ENCODE data around the gene HHAT. TPM values are rescaled to one million over a fixed set of nuclear protein-coding genes. Genes with fewer than 3 reads are reported as not detected.
A peak's percentile ranks its signal among the peaks of the same experiment; 100 is the strongest.

HHAT gene
- polyA plus RNA-seq, 2 of the 4 experiments (the other 2 are of a cell fraction) = 3.8 to 4.5 TPM

- 0 out of 3 replicates have a peak, but pooled peaks cover 4% of the 10 kb centered on the region for H3K4me1 ChIP-seq
- 79% methylated on average over 2 of the region's 2 CpGs for WGBS (ENCODE audit: missing lambda C conversion rate)
- H3K27ac ChIP-seq = no peak overlapping the region
- DNase-seq (ENCODE audit: low read depth in 1 of 2, low spot score in 1 of 2) (no peak), FAIRE-seq (no peak), ATAC-seq (no peak)
- POLR2A ChIA-PET = no interaction called here
- TF ChIP-seq PHF8 (IDR thresholded peaks at IDR 0.05; ENCODE audit: borderline replicate concordance, low read depth) (no peak), EHF (CRISPR knock-in tag; IDR thresholded peaks at IDR 0.05) (no peak), ZC3H11A (IDR thresholded peaks at IDR 0.05) (no peak)
- H3K4me3 ChIP-seq = no peak overlapping the region
- no peak overlapping the region for H3K4me2 ChIP-seq
- CTCF ChIA-PET = interaction anchor here (0.5 to 1.4 kb wide), 8 partner anchors 9 to 981 kb away, joined by 3 to 5 read pairs (median 4); partner anchors contain the start of gene KCNH1
- H3K9me3 ChIP-seq = no peaks in the 10 kb centered on the region
These were observed 12.1 kb downstream of the HHAT start for GRCh38 chr1:210340841-210341240.

GRCh38 chr1:210342986-210343780 is 14.5 kb downstream of the HHAT start:
- Histone ChIP-seq H3K4me3 (no peak overlapping the region), H3K4me2 (peak overlapping the region; percentile 28), H3K9me3 (no peaks in the 10 kb centered on the region), H3K27ac (no peak overlapping the region), H3K4me1 (0 out of 3 replicates have a peak, but pooled peaks cover 8% of the 10 kb centered on the region)
- FAIRE-seq (no peak), DNase-seq (ENCODE audit: low read depth in 1 of 2, low spot score in 1 of 2) (no peak), ATAC-seq (no peak)
- TF ChIP-seq JUNB (IDR thresholded peaks at IDR 0.05) (no peak), FOXS1 (CRISPR knock-in tag; IDR thresholded peaks at IDR 0.05) (no peak), TFCP2L1 (CRISPR knock-in tag; IDR thresholded peaks at IDR 0.05) (no peak), RAD21 (conservative IDR thresholded peaks at IDR 0.05 in 1 of 2, IDR thresholded peaks at IDR 0.05 in 1 of 2) (no peak), CHD4 (IDR thresholded peaks at IDR 0.05; ENCODE audit: borderline replicate concordance) (no peak), HES2 (IDR thresholded peaks at IDR 0.05) (no peak), USF2 (IDR thresholded peaks at IDR 0.05) (no peak), HOXB13 (CRISPR knock-in tag; IDR thresholded peaks at IDR 0.05; ENCODE audit: low read depth) (no peak), PHF8 (IDR thresholded peaks at IDR 0.05; ENCODE audit: borderline replicate concordance, low read depth) (no peak), KDM5A (IDR thresholded peaks at IDR 0.05) (no peak), REST (IDR thresholded peaks at IDR 0.05) (no peak)
- CTCF ChIA-PET = interaction anchor here (1.2 to 1.9 kb wide), 2 partner anchors 9 to 18 kb away, joined by 4 to 5 read pairs; no protein-coding TSS in a partner anchor
- 70% methylated on average over 14 of the region's 14 CpGs for WGBS (ENCODE audit: missing lambda C conversion rate)
- POLR2A ChIA-PET = no interaction called here

GRCh38 chr1:210344706-210345105 is 16.0 kb downstream of the HHAT start:
- DNase-seq (ENCODE audit: low read depth in 1 of 2, low spot score in 1 of 2) (no peak), ATAC-seq (no peak), FAIRE-seq (no peak)
- no peak for TF ChIP-seq NR3C1 (IDR thresholded peaks at IDR 0.05)
- TF ChIP-seq NFE2L2 (conservative IDR thresholded peaks at IDR 0.05; ENCODE audit: low read length) = no peak
- TF ChIP-seq REST (IDR thresholded peaks at IDR 0.05) = no peak
- TF ChIP-seq CEBPB (IDR thresholded peaks at IDR 0.05) = no peak
- no peak for TF ChIP-seq FOSL2 (IDR thresholded peaks at IDR 0.05)
- TF ChIP-seq FOSL2 (CRISPR knock-in tag; IDR thresholded peaks at IDR 0.05) = no peak
- no peak for TF ChIP-seq POLR2A (IDR thresholded peaks at IDR 0.05; ENCODE audit: low read length)
- TF ChIP-seq CBX8 (IDR thresholded peaks at IDR 0.05) = no peak
- no peak for TF ChIP-seq HES2 (IDR thresholded peaks at IDR 0.05)
- no peak for TF ChIP-seq KDM1A (IDR thresholded peaks at IDR 0.05; ENCODE audit: low read depth)
- TF ChIP-seq HOXA7 (CRISPR knock-in tag; IDR thresholded peaks at IDR 0.05) = no peak
- no peak for TF ChIP-seq HOXB13 (CRISPR knock-in tag; IDR thresholded peaks at IDR 0.05; ENCODE audit: low read depth)
- no peak for TF ChIP-seq BHLHE40 (IDR thresholded peaks at IDR 0.05; ENCODE audit: low read depth, low read length)
- no peak for TF ChIP-seq FOXS1 (CRISPR knock-in tag; IDR thresholded peaks at IDR 0.05)
- no peak for TF ChIP-seq CHD2 (IDR thresholded peaks at IDR 0.05; ENCODE audit: low read length, partially characterized antibody)
- no peak for TF ChIP-seq RAD21 (conservative IDR thresholded peaks at IDR 0.05 in 1 of 2, IDR thresholded peaks at IDR 0.05 in 1 of 2)
- Histone ChIP-seq H3K27ac (no peak overlapping the region), H3K4me1 (0 out of 3 replicates have a peak, but pooled peaks cover 8% of the 10 kb centered on the region), H3K4me2 (no peak overlapping the region), H3K4me3 (no peak overlapping the region), H3K9me3 (no peaks in the 10 kb centered on the region)
- POLR2A ChIA-PET = no interaction called here
- WGBS (ENCODE audit: missing lambda C conversion rate) = 62% methylated on average over 9 of the region's 9 CpGs
- CTCF ChIA-PET = interaction anchor here (0.6 to 1.5 kb wide), 3 partner anchors 16 to 62 kb away, joined by 3 to 4 read pairs (median 3); no protein-coding TSS in a partner anchor
